Epithelial cell of prostate (primary cell): ENCODE measurements around the gene ZNF672.

ENCODE experiments used
- DNase-seq: peaks from one replicate; pipeline ENCODE4 v3.0.0-alpha.2; 2011; ENCODE audit warnings: low read depth, low spot score
- H3K27ac ChIP-seq: fragments of 450-650 bp; 2 replicates; pipeline ENCODE4 v1.5.1; 2017; ENCODE audit warnings: mild to moderate bottlenecking

ZNF672 gene

GRCh38 chr1:248811514-248812490, 26.2 kb upstream of the ZNF672 start:
- DNase-seq, result no peak

GRCh38 chr1:248812736-248813425, 25.1 kb upstream of the ZNF672 start:
- no peak for DNase-seq
- H3K27ac ChIP-seq, result no peak overlapping the region

More at GRCh38 chr1:248811514-248812490, 26.2 kb upstream of the ZNF672 start:
- H3K27ac ChIP-seq, result no peak overlapping the region

- no peak overlapping the region for H3K27ac ChIP-seq
- DNase-seq, result no peak
These were observed 24.5 kb upstream of the ZNF672 start for GRCh38 chr1:248813546-248813945.

GRCh38 chr1:248814351-248814750, 23.7 kb upstream of the ZNF672 start:
- no peak overlapping the region for H3K27ac ChIP-seq
- DNase-seq, result no peak

- DNase-seq, result no peak
- H3K27ac ChIP-seq, result no peak overlapping the region
These were observed 22.5 kb upstream of the ZNF672 start for GRCh38 chr1:248815407-248816034.

GRCh38 chr1:248816042-248816851, 21.8 kb upstream of the ZNF672 start:
- no peak for DNase-seq
- no peak overlapping the region for H3K27ac ChIP-seq

- no peak for DNase-seq
- no peak overlapping the region for H3K27ac ChIP-seq
These were observed 21.0 kb upstream of the ZNF672 start for GRCh38 chr1:248817065-248817464.

GRCh38 chr1:248818505-248819374, 19.3 kb upstream of the ZNF672 start:
- no peak overlapping the region for H3K27ac ChIP-seq
- no peak for DNase-seq

- DNase-seq, result no peak
- H3K27ac ChIP-seq, result no peak overlapping the region
These were observed 17.9 kb upstream of the ZNF672 start for GRCh38 chr1:248820041-248820585.

- no peak for DNase-seq
- H3K27ac ChIP-seq, result peak overlapping the region; percentile 46
These were observed 16.9 kb upstream of the ZNF672 start for GRCh38 chr1:248821101-248821500.

GRCh38 chr1:248821641-248822040, 16.4 kb upstream of the ZNF672 start:
- peak overlapping the region; percentile 46 for H3K27ac ChIP-seq
- no peak for DNase-seq

- DNase-seq, result no peak
- peak overlapping the region; percentile 81 for H3K27ac ChIP-seq
These were observed 15.6 kb upstream of the ZNF672 start for GRCh38 chr1:248822148-248823032.

- H3K27ac ChIP-seq, result peak overlapping the region; percentile 81
- no peak for DNase-seq
These were observed 14.5 kb upstream of the ZNF672 start for GRCh38 chr1:248823517-248824001.

- H3K27ac ChIP-seq, result peak overlapping the region; percentile 81
- no peak for DNase-seq
These were observed 13.7 kb upstream of the ZNF672 start for GRCh38 chr1:248824301-248824700.

GRCh38 chr1:248824701-248825100, 13.3 kb upstream of the ZNF672 start:
- DNase-seq, result no peak
- peak overlapping the region; percentile 81 for H3K27ac ChIP-seq

GRCh38 chr1:248825136-248825535, 12.9 kb upstream of the ZNF672 start:
- peak overlapping the region; percentile 81 for H3K27ac ChIP-seq
- no peak for DNase-seq

- peak overlapping the region; percentile 81 for H3K27ac ChIP-seq
- no peak for DNase-seq
These were observed 12.5 kb upstream of the ZNF672 start for GRCh38 chr1:248825573-248825908.
